ENCODE data around the gene EHD3.

EHD3 gene

DNA sequence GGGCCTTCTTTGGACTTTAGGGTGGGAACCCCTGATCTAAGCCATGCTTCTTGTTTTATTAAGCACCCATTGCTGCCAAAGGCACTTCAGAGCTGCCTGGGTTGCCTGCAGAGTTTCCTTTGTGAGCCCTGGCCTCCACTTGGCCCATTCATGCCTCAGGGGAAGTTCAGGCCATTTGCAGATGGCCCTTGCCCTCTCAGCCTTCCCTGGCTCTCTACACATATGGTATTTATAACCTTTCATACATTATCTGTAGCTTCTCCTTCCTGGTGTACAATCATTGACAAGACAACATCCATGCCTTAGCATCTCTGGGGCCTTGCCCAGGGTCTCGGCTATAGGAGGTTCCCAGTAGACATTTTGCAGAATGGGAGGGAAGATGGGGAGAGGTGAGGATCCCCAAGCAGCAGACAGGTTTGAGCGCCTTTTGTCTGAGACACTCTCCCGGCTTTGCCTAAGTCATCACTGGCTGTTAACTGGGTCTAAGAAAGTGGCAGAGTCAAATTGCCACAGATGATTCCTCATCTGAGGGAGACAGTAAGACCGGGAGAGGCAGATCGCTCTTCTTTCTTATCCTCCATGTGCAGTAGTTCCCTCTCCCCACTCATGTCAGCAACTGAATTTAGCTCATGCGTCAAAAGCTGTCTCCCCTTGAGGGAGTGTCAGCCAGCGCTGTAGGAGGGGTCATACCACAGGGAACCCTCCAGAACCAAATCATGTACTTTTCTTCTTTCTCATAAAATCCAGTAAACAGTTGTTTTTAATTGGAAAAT, 2.7 kb downstream of the EHD3 start:
- H3K27me3 Mint-ChIP-seq: no peaks in the 10 kb centered on the region
- H3K27ac Mint-ChIP-seq: no peak overlapping the region
- no peak overlapping the region for H3K4me3 Mint-ChIP-seq
- peaks cover 0 to 3% of the 10 kb centered on the region in 2 donors for H3K36me3 Mint-ChIP-seq
- no peaks in the 10 kb centered on the region for H3K9me3 Mint-ChIP-seq
- ATAC-seq (replicated peaks): no peak
- DNase-seq: no peak
- H3K4me1 Mint-ChIP-seq: peaks cover 30 to 55% of the 10 kb centered on the region in 2 donors

GRCh38 chr2:31237348-31238017, 3.5 kb downstream of the EHD3 start:
- no peaks in the 10 kb centered on the region for H3K9me3 Mint-ChIP-seq
- H3K27me3 Mint-ChIP-seq: no peaks in the 10 kb centered on the region
- H3K36me3 Mint-ChIP-seq: peaks cover 0 to 3% of the 10 kb centered on the region in 2 donors
- peaks cover 36 to 63% of the 10 kb centered on the region in 2 donors for H3K4me1 Mint-ChIP-seq
- ATAC-seq (replicated peaks) (no peak), DNase-seq (no peak)
- H3K27ac Mint-ChIP-seq: no peak overlapping the region
- H3K4me3 Mint-ChIP-seq: no peak overlapping the region

DNA sequence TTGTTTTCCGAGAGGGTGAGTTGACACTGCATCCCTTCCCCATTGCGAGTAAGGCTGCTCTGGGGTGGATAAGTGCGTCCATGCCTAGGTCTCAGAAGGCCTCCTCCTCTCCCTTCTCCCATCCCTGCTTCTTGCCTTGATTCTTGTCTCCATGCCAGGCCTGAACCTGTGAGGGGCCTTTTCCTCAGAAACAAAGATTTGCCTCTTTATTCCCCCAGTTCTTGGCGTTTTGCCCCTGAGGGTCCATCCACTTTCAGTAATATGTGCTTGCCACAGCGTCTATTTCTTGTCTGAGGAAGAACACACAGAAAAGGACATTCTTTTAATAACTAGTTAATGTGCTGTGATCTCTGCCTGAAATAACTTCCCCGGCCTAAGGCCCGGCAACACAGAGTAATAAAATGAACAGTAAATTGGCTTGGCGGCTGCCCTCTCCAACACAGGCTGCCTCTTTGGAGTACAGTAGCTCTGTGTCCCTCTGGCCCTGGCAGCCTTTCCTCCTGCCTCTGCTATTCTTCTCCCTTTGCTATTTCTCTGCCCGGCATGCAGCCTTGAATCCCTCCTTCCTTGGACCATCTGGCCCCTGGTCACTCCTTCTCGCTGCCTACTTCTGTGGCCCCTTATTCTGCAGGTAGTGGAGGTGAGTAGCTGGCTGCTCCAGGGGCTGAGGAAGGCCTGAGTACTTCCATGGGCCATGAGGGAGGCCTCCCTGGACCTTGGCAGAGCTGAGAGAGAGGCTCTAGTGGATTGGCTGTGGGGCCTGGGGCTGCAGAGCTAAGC, 4.4 kb downstream of the EHD3 start:
- Mint-ChIP-seq H3K4me1 (peaks cover 35 to 56% of the 10 kb centered on the region in 2 donors), H3K36me3 (peaks cover 0 to 3% of the 10 kb centered on the region in 2 donors), H3K9me3 (no peaks in the 10 kb centered on the region), H3K27me3 (no peaks in the 10 kb centered on the region), H3K4me3 (no peak overlapping the region), H3K27ac (no peak overlapping the region)
- DNase-seq (no peak), ATAC-seq (replicated peaks) (no peak)

DNA sequence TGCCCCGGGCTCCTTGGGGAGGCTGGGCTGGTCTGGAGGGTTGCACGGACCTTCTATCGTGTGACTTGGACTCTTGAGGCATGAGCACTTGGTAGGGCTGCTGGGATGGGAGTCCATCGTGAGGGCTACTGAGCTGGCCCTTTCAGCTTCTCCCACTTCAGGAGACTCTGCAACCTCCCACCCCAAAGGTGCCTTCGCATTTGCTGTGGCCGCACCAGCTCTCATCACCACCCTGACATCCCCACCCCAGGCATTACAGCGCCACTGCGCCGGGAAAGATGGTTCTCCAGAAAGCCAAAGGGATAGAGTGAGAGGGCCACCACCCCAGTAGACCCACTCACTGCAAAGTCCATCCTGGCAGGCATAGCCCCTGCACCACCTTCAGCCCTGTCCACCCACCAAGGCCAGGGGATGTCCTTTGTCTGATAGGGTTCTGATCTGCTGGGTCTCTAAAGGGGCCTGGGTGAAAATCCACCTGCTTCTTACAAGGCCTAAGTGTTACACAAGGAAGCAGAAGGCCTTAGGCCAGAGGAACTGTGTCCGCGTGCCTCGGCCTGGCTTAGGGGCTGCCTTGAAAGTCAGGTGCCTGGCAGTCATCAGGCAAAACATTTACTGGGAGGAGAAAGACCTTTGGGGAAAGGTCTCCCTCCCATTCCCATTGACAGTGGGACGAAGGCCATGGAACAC, 5.1 kb downstream of the EHD3 start:
- Mint-ChIP-seq H3K4me3 (no peak overlapping the region), H3K36me3 (peaks cover 1 to 4% of the 10 kb centered on the region in 2 donors), H3K27me3 (no peaks in the 10 kb centered on the region), H3K9me3 (no peaks in the 10 kb centered on the region), H3K27ac (peak overlapping the region; percentile 9), H3K4me1 (peaks cover 34 to 50% of the 10 kb centered on the region in 2 donors)
- DNase-seq: no peak
- ATAC-seq (replicated peaks): no peak

- H3K9me3 Mint-ChIP-seq: no peaks in the 10 kb centered on the region
- no peak for ATAC-seq (replicated peaks)
- H3K36me3 Mint-ChIP-seq: peaks cover 7 to 10% of the 10 kb centered on the region in 2 donors
- H3K27me3 Mint-ChIP-seq: no peaks in the 10 kb centered on the region
- no peak overlapping the region for H3K4me3 Mint-ChIP-seq
- peak overlapping the region; percentile 9 for H3K27ac Mint-ChIP-seq
- H3K4me1 Mint-ChIP-seq: peaks cover 33 to 47% of the 10 kb centered on the region in 2 donors
- DNase-seq: no peak
Observed at GRCh38 chr2:31239593-31240177, 5.7 kb downstream of the EHD3 start.

DNA sequence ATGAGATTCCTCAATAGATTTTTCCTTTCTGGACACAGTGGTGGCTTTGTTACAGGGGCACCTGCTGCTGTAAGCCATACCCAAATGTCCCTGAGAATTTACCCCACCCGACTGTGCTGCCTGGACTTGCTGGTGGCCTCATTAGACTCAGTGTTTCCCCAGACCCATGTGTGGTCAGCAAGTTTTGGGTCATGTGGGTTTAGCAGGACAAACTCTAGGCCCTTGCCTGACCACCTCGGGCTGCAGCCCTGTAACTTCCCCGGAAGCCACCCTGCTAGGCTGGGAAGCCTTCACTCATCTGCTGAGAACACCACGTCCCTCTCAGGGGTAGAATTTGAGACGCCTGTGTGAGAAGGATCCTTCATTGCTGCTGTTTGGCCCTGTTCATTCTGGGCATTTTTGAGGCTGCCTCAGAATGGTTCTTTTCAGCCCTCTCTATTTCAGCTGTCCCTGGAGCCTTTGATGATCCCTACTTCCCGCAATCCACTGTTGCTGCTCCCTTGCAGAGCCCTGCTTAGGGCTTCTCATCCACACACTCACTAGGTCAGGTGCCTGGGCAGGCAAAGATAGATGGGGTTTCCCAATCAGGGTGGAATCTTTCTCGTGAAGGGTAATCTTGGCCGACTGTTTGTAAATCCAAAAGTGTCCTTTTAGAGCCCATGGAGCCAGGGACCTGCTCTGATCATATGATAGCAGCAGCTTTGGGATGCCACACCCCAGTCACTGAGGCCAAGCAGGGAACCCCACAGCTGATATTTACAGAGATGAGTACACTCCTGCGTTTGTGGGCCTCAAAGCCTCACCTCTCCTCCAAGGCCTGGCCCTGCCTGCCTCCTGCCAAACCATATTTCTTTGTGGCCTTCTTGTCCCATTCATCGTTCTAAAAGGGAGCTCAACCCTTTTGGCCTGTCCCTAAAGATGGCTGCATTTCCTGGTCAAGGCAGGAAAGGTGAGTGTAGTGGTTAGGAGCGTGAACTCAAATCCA, 6.7 kb downstream of the EHD3 start:
- H3K27me3 Mint-ChIP-seq: no peaks in the 10 kb centered on the region
- peaks cover 7 to 10% of the 10 kb centered on the region in 2 donors for H3K36me3 Mint-ChIP-seq
- DNase-seq (no peak), ATAC-seq (replicated peaks) (no peak)
- H3K4me1 Mint-ChIP-seq: peaks cover 25 to 37% of the 10 kb centered on the region in 2 donors
- H3K4me3 Mint-ChIP-seq: no peak overlapping the region
- H3K9me3 Mint-ChIP-seq: no peaks in the 10 kb centered on the region
- H3K27ac Mint-ChIP-seq: peak overlapping the region; percentile 57

GRCh38 chr2:31241625-31242270, 7.8 kb downstream of the EHD3 start:
- H3K27me3 Mint-ChIP-seq: no peaks in the 10 kb centered on the region
- DNase-seq (peak; percentile 29), ATAC-seq (replicated peaks) (peak; percentile 48 to 85)
- H3K9me3 Mint-ChIP-seq: no peaks in the 10 kb centered on the region
- peak overlapping the region; percentile 33 for H3K27ac Mint-ChIP-seq
- peaks cover 28 to 32% of the 10 kb centered on the region in 2 donors for H3K4me1 Mint-ChIP-seq
- H3K36me3 Mint-ChIP-seq: peaks cover 7 to 15% of the 10 kb centered on the region in 2 donors
- no peak overlapping the region for H3K4me3 Mint-ChIP-seq

DNA sequence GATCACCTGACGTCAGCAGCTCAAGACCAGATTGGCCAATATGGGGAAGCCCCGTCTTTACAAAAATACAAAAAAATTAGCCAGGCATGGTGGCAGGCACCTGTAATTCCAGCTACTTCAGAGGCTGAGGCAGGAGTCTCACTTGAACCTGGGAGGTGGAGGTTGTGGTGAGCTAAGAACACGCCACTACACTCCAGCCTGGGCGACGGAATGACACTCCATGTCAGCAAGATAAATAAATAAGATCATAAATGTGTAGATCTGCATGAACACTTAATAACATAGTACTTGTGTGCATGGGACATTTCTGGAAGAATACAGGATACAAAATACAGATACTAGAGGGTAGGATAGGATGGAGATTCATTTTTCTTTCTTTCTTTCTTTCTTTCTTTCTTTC, 9.1 kb downstream of the EHD3 start:
- Mint-ChIP-seq H3K27ac (no peak overlapping the region), H3K9me3 (no peaks in the 10 kb centered on the region), H3K36me3 (peaks cover 7 to 21% of the 10 kb centered on the region in 2 donors), H3K27me3 (no peaks in the 10 kb centered on the region), H3K4me1 (peaks cover 28 to 29% of the 10 kb centered on the region in 2 donors), H3K4me3 (no peak overlapping the region)
- ATAC-seq (replicated peaks): no peak
- no peak for DNase-seq

DNA sequence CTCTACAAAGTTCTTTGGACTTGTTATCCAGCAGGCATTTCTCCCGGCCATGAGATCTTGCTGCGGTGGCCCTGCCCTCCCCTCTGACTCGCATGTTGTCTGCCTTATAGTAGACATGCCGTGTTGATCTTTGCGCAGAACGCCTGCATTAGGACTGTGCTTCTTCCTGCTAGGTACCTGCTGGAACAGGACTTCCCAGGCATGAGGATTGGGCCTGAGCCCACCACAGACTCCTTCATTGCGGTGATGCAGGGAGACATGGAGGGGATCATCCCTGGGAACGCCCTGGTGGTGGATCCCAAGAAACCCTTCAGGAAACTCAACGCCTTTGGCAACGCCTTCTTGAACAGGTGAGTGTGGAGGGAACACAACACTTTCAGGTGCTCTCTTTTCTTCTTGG, 10.1 kb downstream of the EHD3 start:
- H3K36me3 Mint-ChIP-seq: peaks cover 7 to 28% of the 10 kb centered on the region in 2 donors
- H3K4me1 Mint-ChIP-seq: peaks cover 28 to 32% of the 10 kb centered on the region in 2 donors
- no peaks in the 10 kb centered on the region for H3K9me3 Mint-ChIP-seq
- ATAC-seq (replicated peaks) (no peak), DNase-seq (no peak)
- H3K27ac Mint-ChIP-seq: no peak overlapping the region
- H3K27me3 Mint-ChIP-seq: no peaks in the 10 kb centered on the region
- no peak overlapping the region for H3K4me3 Mint-ChIP-seq

GRCh38 chr2:31246184-31246852, 12.4 kb downstream of the EHD3 start:
- no peak overlapping the region for H3K27ac Mint-ChIP-seq
- peaks cover 14 to 37% of the 10 kb centered on the region in 2 donors for H3K36me3 Mint-ChIP-seq
- peaks cover 18 to 30% of the 10 kb centered on the region in 2 donors for H3K4me1 Mint-ChIP-seq
- DNase-seq (no peak), ATAC-seq (replicated peaks) (no peak)
- no peaks in the 10 kb centered on the region for H3K9me3 Mint-ChIP-seq
- no peaks in the 10 kb centered on the region for H3K27me3 Mint-ChIP-seq
- H3K4me3 Mint-ChIP-seq: no peak overlapping the region

DNA sequence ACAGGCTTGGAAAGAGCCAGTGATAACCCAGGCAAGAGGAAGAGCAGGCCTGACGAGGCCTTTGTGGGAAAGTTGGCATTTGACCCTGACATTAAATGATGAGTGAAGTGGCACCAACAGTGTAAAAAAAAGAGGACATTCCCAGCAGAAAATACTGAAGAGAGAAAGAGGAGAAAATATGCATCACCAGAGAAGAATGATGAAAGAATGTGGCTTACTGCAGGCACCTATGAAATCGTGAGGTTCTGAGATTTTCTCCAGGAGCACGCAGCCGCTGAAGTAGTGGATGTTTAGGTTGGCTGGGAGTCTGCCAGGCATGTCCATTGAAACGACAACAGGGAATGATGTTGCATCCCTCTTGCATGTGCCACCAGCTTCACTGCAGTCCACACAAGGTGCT, 13.8 kb downstream of the EHD3 start:
- Mint-ChIP-seq H3K36me3 (peaks cover 19 to 42% of the 10 kb centered on the region in 2 donors), H3K27ac (no peak overlapping the region), H3K9me3 (peaks cover 0 to 4% of the 10 kb centered on the region in 2 donors), H3K4me3 (no peak overlapping the region), H3K27me3 (no peaks in the 10 kb centered on the region), H3K4me1 (peaks cover 20 to 34% of the 10 kb centered on the region in 2 donors)
- ATAC-seq (replicated peaks): no peak
- no peak for DNase-seq

GRCh38 chr2:31248139-31248538, 14.2 kb downstream of the EHD3 start:
- Mint-ChIP-seq H3K27me3 (no peaks in the 10 kb centered on the region), H3K4me1 (peaks cover 24 to 35% of the 10 kb centered on the region in 2 donors)

More at GRCh38 chr2:31248139-31248538, 14.2 kb downstream of the EHD3 start:
- no peak for DNase-seq
- H3K4me3 Mint-ChIP-seq: no peak overlapping the region
- no peak for ATAC-seq (replicated peaks)
- H3K9me3 Mint-ChIP-seq: peaks cover 0 to 4% of the 10 kb centered on the region in 2 donors
- no peak overlapping the region for H3K27ac Mint-ChIP-seq
- peaks cover 19 to 42% of the 10 kb centered on the region in 2 donors for H3K36me3 Mint-ChIP-seq

Data from stimulated activated naive B cell treated with anti-CD40 and anti-IgM and Interleukin-4, amounts not matched to agents 10 μg/mL and 1 μg/mL and 100 μg/mL, for 72 hours (primary cell).